GM18867 (cell line): Measurements from ENCODE around the gene RIN3.

Source experiments
- ATAC-seq: cut with Tn5 transposase; IDR thresholded peaks from one replicate; pipeline ENCODE4 v1.9.1; 2021; ENCODE audit warnings: mild to moderate bottlenecking, moderate library complexity; ENCODE audit not compliant: unreplicated experiment

The RIN3 gene

DNA sequence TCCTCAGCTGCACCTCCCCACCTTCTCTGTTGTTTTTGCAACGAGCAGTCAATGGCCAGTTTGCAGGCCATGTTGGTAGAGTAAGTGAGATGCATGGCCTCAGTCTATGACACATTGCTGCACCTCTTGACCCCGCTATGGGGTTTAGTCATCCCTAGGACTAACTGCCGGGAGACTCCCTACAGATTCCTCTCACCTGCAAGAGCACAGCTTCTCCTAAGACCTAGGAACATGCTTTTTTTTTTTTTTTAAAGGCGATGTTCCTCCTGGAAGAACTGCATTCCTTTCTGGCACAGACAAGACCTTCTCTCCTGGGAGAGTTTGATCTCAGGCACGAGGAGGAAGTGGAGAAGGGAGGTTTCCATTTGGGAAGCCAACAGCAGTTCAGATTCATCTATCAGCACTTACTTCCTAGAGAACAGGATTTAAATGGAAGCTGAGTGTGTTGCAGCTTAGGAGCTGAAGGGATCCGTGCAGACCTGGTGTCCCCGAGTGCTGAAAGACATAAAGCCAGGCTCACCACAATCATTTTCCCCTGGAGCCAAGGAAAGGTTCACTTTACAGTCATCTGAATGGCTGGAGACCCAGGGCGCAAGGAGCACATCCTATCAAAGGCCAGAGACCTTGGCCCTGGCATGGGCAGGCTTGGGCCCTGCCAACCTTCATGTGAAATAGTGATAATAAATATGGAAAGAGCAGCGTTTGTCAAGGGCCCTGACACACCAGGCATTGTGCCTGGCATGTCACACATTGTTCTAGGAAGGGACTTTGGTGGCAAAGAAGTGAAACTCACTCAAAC lies 130.8 kb downstream of the RIN3 start:
- no peak for ATAC-seq

DNA sequence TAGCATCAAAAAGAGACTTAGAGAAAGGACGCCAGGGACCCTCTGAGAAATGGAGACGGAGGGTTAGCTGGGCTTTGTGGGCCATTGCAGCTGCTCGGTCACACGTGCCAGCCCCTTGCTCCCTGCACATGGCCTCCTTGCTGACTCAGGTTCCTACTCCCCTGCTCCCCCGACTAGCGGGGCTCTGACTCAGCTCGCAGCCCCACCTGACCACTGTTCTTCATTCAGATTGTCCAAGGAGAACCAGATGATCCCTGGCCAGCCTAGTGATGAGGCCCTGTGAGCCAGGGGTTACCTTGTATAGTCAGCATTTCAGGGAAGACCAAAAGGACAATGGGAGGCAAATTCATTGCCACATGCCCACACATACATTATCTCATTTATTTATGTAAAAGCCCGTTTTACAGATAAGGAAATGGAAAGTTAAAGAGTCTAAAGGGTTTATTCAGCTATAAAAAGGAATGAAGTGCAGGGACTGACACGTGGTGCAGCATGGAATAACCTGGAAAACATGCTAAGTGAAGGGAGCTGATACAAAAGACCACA lies 131.5 kb downstream of the RIN3 start:
- no peak for ATAC-seq

DNA sequence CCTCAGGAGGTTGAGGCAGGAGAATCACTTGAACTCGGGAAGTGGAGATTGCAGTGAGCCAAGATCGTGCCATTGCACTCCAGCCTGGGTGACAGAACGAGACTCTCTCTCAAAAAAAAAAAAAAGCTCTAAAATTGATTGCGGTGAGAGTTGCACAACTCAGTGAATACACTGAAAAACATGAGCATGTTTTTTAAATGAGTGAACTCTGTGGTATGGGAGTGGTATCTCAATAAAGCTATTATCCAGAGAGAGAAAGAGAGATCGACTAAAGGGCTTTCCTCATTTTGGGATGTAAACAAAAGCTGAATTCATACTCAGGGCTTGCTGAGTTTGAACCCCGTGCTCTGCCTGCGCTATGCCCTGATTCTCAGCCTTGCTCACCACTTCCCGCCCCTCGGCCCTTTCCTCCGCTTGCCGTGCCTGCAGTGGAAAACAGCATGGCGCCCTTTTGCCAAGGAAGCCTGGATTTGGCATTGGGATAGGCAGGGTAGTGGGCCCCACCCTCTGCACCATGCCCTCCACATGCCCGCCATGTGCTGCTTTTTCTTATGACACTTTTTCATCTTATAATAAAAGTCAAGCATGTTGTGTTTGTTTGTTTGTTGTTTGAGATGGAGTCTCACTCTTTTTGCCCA lies 132.4 kb downstream of the RIN3 start:
- no peak for ATAC-seq

DNA sequence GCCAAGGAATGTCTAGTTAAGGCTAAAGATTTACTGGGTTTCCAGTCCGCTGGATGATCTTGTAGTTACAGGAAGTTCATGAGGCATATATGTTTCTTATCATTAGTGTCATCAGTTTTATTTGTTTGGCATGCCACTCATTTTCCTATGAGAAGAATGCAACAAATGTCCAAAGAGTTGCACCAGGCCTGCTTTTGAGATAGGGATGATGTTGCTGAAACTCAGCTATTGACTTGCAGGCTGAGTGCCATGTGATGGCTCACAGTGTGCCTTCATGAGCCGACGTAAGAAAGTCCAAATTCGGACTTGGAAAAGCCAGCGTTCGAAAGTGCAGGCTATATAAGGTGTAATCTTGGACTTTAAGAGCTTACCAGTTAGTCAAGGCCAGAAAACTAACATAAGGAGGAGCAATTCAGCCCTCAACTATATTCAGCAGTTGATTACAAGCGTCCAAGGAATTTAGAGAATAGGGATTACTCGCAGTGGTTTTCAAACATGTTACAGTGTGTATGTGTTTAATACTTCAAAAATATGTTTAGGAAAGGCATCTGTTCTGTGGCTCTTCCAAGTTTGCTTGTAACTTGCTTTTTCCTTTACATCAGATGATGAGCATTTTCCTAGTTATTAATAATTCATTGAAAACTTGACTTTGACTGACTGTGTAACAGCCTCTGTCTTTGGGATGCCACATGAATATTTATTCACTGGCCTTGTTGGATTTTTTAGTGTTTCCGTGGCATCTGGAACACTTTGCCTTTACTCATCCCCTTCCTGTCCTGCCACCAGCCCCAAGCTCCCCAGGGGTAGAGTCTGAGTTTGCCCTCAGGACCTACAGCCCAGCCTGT lies 133.6 kb downstream of the RIN3 start:
- ATAC-seq: no peak

DNA sequence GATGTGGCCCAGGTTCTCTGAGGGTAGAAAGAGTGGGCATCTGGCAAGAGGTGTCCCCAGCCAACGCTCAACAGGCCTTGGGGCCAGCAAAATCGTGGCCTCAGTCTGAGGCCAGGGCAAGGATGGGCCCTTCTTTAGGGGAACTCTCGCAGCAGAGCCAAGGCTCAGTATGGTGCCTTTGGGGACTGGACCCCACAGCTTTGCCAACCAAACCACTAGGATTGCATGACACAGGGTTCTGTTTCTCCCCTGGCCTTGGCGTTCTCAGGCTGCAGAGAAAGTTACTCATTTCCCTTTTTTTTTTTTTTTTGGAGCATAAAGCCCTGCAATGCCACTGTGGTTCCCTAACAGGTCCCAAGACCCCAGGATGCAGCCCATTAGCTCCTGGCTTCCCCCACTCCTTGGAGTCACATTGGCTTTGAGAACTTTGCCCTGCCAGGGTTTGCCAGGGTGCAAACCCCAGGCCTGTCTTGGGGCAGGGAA lies 134.3 kb downstream of the RIN3 start:
- no peak for ATAC-seq

DNA sequence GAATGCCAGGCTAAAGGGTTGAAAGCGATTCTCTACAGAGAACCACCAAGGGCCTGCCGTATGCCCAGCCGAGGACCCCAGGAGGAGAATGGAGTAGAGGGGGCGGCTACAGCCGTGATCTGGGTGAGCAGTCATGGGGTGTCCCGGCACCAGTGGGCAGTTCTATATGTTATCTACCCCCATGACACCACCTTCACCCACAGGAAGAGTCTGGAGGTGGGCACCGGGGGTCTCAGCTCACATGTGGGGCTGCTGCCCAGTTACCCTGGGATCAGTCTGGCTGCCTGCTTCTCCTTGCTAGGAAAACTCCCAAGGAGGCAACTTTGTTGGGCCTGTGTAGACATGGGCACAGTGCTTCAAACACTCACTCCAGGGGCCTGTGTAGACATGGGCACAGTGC lies 135.5 kb downstream of the RIN3 start:
- no peak for ATAC-seq

DNA sequence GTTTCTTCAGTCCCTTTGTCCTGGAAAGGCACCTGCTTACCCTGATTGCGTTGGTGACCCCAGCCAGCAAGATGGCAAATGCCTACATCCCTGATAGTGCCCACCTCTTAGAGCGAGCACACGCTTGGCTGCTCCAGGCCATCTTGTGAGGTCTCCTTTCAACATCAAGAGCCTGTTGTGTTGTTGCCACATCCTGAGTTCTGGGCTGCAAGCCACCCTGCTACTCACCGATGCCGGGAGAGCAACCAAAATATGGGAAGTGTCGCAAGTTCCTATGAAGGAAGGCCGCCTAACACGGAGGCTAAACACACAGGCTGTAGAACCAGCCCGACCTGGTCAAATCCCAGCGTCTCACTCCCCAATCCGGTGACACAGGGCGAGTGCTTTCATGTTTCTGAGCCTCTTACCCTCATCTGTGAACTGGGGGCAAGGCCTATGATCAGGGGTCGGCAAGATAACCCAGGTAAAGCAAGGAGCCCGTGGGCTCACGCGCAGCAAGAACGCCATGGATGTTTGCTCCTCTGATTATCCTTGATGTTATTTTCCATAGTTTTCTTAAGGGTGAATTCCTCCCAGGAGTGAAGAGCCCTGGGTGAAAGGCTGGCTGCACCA lies 136.5 kb downstream of the RIN3 start:
- no peak for ATAC-seq

DNA sequence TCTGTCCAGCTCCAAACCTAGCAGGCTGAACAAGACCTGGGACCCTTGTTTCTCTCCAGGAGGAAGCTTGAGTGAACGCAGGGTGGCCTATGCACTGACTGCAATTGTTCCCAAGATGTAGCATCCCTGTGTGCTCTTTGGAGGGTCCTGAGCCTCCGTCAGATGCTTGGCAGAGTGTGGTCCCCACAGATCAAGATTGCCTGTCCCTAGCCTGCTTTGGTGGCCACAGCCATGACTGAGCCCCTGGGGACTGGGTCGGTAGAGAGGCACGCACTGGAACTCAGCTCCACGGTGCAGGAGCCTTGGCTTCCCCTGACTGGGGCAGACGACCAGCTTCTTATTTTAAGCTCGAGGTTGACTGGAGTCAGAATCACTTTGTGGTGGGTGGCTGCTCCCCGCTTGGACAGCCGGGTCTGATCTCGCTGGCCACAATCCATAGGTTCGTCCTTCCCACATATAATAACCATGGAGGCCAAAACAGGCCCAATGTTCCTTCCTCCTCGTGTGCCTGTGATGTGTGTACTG lies 137.1 kb downstream of the RIN3 start:
- ATAC-seq: peak; percentile 9

DNA sequence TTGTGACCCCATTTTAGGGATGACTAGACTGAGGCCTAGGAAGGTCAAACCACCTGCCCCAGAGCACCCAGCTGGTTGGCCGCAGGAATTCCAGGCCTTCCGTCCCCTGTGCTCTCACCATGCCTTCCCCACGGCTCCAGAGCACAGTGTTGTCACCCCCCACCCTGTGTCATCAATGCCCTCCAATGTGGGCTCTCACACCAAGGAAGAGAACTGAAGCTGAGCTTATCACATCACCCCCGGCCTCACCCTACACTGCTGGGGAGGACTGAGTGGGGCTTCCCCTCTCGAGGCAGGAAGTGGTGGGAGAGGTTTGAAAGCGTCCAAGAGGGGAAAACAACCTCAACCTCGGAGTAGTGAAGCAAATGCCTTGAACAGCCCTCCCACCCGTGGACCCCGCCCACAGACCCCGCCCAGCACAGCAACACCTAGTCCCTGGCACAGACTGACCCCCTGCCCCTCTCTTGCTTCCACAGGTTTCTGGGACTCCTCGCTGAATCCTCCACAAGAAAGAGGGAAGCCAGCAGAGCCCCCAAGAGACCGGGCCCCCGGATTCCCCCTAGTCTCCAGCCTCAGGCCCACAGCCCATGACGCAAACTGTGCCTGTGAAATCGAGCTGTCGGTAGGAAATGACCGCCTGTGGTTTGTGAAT lies 137.7 kb downstream of the RIN3 start:
- peak; percentile 73 for ATAC-seq

DNA sequence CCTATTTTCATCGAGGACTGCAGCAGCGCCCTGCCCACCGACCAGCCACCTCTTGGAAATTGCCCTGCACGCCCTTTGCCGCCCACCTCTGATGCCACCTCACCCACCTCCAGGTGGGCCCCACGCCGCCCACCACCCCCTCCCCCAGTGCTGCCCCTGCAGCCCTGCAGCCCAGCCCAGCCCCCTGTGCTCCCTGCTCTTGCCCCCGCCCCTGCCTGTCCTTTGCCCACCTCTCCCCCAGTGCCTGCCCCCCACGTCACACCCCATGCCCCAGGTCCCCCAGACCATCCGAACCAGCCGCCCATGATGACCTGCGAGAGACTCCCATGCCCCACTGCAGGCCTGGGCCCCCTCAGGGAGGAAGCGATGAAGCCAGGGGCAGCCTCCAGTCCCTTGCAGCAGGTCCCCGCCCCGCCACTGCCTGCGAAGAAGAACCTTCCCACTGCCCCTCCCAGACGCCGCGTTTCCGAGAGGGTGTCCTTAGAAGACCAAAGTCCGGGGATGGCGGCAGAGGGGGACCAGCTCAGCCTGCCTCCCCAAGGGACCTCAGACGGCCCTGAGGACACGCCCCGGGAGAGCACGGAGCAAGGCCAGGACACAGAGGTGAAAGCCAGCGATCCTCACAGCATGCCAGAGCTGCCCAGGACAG lies 138.3 kb downstream of the RIN3 start:
- ATAC-seq: no peak

DNA sequence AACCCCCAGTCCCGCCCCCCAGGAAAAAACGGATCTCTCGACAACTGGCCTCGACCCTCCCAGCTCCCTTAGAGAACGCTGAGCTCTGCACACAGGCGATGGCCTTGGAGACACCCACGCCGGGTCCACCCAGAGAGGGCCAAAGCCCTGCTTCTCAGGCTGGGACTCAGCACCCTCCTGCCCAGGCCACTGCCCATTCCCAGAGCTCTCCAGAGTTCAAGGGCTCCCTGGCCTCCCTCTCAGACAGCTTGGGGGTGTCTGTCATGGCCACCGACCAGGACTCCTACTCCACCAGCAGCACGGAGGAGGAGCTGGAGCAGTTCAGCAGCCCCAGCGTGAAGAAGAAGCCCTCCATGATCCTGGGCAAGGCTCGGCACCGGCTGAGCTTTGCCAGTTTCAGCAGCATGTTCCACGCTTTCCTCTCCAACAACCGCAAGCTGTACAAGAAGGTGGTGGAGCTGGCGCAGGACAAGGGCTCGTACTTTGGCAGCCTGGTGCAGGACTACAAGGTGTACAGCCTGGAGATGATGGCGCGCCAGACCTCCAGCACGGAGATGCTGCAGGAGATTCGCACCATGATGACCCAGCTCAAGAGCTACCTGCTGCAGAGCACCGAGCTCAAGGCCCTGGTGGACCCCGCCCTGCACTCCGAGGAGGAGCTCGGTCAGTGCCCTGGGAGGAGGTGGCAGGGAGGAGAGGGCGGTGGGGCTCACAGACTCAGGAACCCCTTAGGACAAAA lies 139.0 kb downstream of the RIN3 start:
- ATAC-seq: no peak

DNA sequence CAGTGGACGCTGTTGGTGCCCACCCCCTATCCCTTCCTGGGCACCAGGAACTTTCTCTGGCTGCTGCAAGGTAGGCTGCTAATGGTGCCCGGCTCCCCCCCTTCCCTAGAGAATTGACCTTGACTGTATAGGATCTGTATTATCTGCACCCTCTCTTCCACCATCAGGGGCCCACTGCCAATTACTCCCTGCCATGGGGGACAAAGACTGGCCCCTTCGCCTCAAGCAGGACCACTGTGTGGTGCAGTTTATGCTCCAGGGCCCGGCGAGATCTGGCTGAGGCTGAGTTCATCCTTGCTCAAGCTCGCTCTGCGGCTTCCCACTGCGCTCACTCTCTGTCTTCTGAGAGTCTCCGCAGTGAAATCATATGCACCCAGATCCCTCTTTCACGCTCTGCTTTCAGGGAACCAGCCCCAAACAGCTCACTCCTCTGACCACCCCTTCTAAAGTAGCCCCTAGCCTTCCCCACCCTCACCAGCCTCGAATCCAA lies 139.6 kb downstream of the RIN3 start:
- ATAC-seq: no peak

DNA sequence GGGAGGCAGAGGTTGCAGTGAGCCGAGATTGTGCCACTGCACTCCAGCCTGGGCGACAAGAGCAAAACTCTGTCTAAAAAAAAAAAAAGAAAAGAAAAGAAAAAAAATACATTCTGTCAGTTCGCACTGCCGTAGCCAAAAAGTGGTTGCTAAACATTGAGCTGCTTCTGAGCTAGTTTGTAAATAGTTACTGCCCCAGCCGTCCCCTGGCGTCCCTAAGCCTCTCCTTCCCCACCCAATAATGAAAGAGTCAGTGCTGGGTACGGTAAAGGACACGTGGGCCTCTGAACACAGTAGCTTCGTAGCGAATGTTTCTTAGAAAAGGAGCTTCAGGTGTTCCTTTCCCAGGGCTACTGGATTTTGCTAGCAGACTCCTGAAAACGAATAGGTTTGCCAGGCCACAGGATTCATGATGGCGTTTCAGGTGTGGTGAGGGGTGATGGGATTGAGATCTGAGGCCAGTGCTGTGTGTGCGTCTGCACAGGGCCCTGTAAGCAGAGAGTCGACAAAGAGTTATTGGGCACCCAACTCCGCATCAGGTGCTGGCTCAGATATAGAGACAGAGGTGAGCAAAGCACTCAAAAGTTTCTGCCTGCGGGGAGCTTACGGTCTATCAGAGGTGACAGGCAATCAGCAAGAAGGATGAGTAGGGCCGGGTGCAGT lies 140.8 kb downstream of the RIN3 start:
- ATAC-seq: no peak

DNA sequence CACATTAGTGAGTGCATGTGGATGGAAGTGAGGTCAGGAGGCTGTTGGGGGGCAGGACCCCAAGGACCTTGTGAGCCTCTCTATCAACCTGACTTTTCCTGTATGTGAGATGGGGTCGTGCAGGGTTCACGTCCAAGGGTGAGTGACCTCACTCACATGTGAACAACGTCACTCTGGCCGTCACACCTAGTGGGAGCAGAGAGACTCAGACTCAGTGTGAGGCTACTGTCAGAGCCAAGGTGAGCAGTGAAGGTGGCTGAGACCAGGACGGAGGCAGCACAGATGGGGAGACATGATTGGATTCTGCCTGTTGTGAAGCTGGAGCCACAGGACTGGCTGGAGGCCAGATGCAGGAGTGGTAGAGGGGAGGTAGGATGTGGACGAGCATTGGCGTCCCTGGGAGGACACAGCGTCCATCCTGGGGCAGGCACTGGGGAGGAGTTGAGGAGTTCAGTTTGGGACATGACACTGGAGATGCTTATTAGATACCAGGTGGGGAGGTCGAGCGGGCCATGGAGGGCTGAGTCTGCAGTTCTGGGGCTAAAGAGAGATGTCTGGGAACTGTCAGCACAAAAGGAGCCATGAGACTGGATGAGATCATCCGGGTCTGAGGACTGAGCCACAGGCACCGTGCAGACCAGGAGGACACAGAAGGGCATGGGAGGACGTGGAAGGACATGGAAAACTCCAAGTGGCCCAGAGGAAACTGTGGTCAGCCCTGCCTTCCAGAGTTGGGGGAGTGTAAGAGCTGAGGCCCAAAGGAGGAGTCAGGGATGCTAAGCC lies 142.0 kb downstream of the RIN3 start:
- ATAC-seq: no peak

DNA sequence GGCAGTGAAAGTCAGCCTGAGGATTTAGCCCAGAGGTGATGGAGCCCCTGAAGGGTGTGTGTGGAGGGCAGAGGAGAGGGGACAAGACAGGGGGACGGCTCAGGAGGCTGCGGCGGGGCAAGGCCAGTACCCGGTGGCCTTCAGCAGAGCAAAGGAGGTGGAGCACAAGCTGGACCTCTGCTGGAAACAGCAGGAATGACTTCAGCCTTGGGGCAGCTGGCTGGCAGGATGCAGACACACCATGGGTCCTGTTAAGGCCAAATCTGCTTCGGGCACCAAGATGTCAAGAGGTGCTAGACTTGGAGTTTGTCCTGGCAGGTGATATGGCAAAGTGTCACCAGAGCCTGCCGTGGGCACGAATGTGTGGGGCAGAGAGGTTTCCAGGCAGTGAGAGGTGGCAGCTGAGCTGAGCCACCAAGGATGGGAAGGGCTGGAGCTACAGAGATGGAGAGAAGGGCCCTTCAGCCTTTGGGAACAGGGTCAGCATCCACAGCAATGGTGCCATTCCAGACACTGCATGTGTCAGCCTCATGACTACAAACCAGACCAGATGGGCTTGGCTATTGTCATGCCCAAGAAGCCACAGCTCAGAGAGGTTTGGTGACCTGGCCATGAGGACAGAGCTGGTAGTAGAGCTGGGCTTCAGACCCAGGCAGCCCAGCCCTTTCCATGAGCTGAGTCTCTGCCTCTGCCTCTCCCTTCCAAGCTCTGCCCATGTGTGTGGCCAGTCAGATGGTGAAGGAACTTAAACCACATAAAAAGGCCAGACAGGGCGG lies 142.9 kb downstream of the RIN3 start:
- ATAC-seq: no peak

DNA sequence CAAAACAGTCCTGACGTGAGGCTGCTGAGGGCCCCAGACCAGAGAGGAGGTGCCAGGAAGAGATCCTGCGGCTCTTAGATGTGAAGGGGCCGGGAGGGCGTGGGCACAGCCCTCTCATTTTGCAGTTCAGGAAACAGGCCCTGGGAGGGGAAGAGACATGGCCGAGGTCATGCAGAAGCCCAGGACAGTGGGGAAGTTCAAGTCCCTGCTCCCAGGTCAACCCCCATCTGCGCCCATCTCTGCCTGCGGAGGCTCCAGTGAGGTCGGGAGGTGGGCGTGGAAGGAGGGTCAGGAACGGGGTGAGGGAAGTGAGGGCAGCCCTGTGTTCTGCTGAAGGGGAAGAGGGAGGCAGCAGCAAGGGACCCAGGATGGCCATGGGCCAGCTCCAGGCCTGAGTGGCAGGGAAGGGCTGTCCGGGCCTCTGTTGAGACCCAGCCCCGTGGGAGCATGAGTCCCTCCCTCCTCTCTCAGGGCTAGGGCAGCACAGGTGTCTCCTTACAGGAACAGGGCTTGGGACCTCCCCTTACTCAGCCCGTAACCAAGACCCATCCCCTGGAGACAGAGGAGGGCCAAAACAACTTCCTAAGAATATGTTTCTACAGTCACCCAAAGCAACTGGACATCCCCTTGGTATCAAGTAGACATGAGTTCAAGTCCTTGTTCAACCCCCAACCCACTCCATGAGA lies 144.0 kb downstream of the RIN3 start:
- ATAC-seq: no peak
